DND-41 (cell line): Measurements from ENCODE around the gene DNAH11.

Source experiments
- CTCF ChIP-seq: IDR thresholded peaks from 2 replicates; pipeline ENCODE4 v1.5.1; 2012; ENCODE audit warnings: borderline replicate concordance, low read length, moderate library complexity, mild to moderate bottlenecking; ENCODE audit not compliant: poor library complexity, severe bottlenecking; ENCODE audit errors: extremely low read depth
- EZH2 ChIP-seq: IDR thresholded peaks from 3 replicates; pipeline ENCODE4 v1.6.1; 2012; ENCODE audit warnings: borderline replicate concordance, low read depth, mild to moderate bottlenecking, moderate library complexity, low read length, inconsistent platforms; ENCODE audit not compliant: severe bottlenecking

DNA sequence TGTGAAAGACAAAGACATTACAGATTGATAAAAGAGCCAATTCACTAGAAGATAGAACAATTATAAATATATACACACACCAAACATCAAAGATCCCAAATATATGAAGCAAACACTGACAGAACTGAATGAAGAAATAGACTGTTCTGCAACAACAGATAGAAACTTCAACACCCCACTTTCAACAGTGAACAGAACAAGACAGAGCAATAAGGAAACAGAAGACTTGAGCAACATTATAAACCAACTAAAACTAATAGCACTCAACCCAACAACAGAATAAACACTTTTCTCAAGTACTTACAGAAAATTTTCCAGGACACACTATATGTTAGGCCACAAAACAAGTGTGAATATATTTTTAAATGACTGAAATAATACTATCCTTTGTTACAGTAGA lies 392.0 kb downstream of the DNAH11 start:
- no peak for TF ChIP-seq CTCF
- TF ChIP-seq EZH2, result no peak
